HG03159 (cell line): Measurements from ENCODE around the gene APC2.
"Not testable (repeated sequence)": the region's sequence is repeated elsewhere in the genome, so short reads cannot be mapped to it uniquely, and the experiment has no call there.

ENCODE experiments used
- ATAC-seq: cut with Tn5 transposase; IDR thresholded peaks from one replicate; pipeline ENCODE4 v1.9.1; 2021; ENCODE audit warnings: mild to moderate bottlenecking, moderate library complexity; ENCODE audit not compliant: unreplicated experiment

The APC2 gene

GRCh38 chr19:1475751-1476437 is 26.0 kb downstream of the APC2 start:
- no peak for ATAC-seq

GRCh38 chr19:1477056-1477455 is 27.1 kb downstream of the APC2 start:
- not testable (repeated sequence) for ATAC-seq

- ATAC-seq = peak; percentile 84
These were observed 29.2 kb downstream of the APC2 start, which contains the start of gene C19orf25 for GRCh38 chr19:1478934-1479707. TSS of gene C19orf25 (minus strand) at chr19:1479215. CDS start at chr19:1478903, 312 bp downstream.

- ATAC-seq = no peak
These were observed 31.4 kb downstream of the APC2 start for GRCh38 chr19:1481224-1481892.

- ATAC-seq = no peak
These were observed 32.0 kb downstream of the APC2 start for GRCh38 chr19:1481893-1482360.

- no peak for ATAC-seq
These were observed 32.6 kb downstream of the APC2 start for GRCh38 chr19:1482361-1483130.

- ATAC-seq = no peak
These were observed 33.4 kb downstream of the APC2 start for GRCh38 chr19:1483131-1483978.

- ATAC-seq = no peak
These were observed 34.1 kb downstream of the APC2 start for GRCh38 chr19:1483979-1484428.

GRCh38 chr19:1486720-1487575 is 37.0 kb downstream of the APC2 start:
- no peak for ATAC-seq

GRCh38 chr19:1487576-1488281 is 37.8 kb downstream of the APC2 start:
- ATAC-seq = no peak

GRCh38 chr19:1488282-1488601 is 38.3 kb downstream of the APC2 start:
- no peak for ATAC-seq

- ATAC-seq = no peak
These were observed 39.8 kb downstream of the APC2 start for GRCh38 chr19:1489463-1490310.

- ATAC-seq = peak; percentile 76
These were observed 40.6 kb downstream of the APC2 start, which contains the start of gene PCSK4 for GRCh38 chr19:1490311-1491113. TSS of gene PCSK4 (minus strand) at chr19:1490350. CDS start at chr19:1490346, 4 bp downstream.

GRCh38 chr19:1491114-1491848 is 41.4 kb downstream of the APC2 start, which contains the start of gene REEP6:
TSS of gene REEP6 (plus strand) at chr19:1491181. CDS start at chr19:1491270, 89 bp downstream.
- ATAC-seq = no peak

GRCh38 chr19:1491849-1492170 is 41.9 kb downstream of the APC2 start:
- no peak for ATAC-seq

- no peak for ATAC-seq
These were observed 42.6 kb downstream of the APC2 start for GRCh38 chr19:1492474-1493006.
